ENCODE measurements around the gene FGGY.

DNA sequence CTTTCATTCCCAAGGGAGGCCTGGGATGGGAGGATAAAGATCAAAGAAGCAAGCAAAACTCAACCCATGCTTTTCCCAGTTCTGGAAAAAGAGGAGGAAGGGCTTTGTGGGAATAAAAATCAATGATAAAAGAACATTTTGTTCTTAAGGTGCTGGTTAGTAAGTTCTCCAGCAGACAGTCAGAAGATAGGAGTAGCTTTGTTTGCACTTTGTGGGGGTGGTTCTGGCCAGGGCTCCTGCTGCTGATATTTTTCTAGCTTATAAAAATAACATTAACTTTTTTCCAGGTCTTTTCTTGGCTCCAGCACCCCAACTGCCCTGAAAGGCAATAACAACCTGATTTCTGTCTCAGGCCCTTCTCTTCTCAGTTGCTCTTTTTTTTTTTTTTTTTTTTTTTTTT is 220.0 kb downstream of the FGGY start:
- TF ChIP-seq, protein P1, sequence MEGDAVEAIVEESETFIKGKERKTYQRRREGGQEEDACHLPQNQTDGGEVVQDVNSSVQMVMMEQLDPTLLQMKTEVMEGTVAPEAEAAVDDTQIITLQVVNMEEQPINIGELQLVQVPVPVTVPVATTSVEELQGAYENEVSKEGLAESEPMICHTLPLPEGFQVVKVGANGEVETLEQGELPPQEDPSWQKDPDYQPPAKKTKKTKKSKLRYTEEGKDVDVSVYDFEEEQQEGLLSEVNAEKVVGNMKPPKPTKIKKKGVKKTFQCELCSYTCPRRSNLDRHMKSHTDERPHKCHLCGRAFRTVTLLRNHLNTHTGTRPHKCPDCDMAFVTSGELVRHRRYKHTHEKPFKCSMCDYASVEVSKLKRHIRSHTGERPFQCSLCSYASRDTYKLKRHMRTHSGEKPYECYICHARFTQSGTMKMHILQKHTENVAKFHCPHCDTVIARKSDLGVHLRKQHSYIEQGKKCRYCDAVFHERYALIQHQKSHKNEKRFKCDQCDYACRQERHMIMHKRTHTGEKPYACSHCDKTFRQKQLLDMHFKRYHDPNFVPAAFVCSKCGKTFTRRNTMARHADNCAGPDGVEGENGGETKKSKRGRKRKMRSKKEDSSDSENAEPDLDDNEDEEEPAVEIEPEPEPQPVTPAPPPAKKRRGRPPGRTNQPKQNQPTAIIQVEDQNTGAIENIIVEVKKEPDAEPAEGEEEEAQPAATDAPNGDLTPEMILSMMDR (IDR thresholded peaks at IDR 0.05 in 4 of 5, conservative IDR thresholded peaks at IDR 0.05 in 1 of 5), result no peak
- no peak for TF ChIP-seq POLR2A (IDR thresholded peaks at IDR 0.05)
